Esophagus muscularis mucosa (tissue), 4 donors: ENCODE data around the gene SPEG. TPM values are rescaled to one million over a fixed set of nuclear protein-coding genes. Genes with fewer than 3 reads are reported as not detected.
A peak's percentile ranks its signal among the peaks of the same experiment; 100 is the strongest.

Experiments used
- DNase-seq: peaks from one replicate; pipeline ENCODE4 v3.0.0-alpha.2; 2017; ENCODE audit errors: extremely low spot score
- H3K27ac ChIP-seq, 4 donors: fragments of 200-600 bp; sonication (generic); replicated peaks in 1 of 4; 1 replicate in 3 of 4; 2 replicates in 1 of 4; pipeline ENCODE4 v1.5.1; 2016 to 2019; ENCODE audit warnings: mild to moderate bottlenecking in 1 of 4
- H3K27me3 ChIP-seq, 4 donors: fragments of 200-600 bp; sonication (generic); one replicate each; pipeline versions ENCODE4 v1.5.1 to v1.6.0; 2016 to 2019
- H3K36me3 ChIP-seq, 4 donors: fragments of 200-600 bp; sonication (generic); one replicate each; pipeline ENCODE4 v1.5.1; 2016 to 2019
- H3K4me1 ChIP-seq, 4 donors: fragments of 200-600 bp; sonication (generic); one replicate each; pipeline ENCODE4 v1.5.1; 2016 to 2019
- H3K4me3 ChIP-seq, 4 donors: fragments of 200-600 bp; sonication (generic); 1 replicate in 2 of 4; 2 replicates in 2 of 4; pipeline ENCODE4 v1.5.1; 2016 to 2019; ENCODE audit warnings: mild to moderate bottlenecking in 4 of 4, moderate library complexity in 1 of 4
- H3K9me3 ChIP-seq, 4 donors: fragments of 200-600 bp; sonication (generic); 1 replicate in 3 of 4; 2 replicates in 1 of 4; pipeline ENCODE4 v1.5.1; 2016 to 2019
- EP300 ChIP-seq: sonication (generic); formaldehyde crosslinking; IDR thresholded peaks from one replicate; pipeline ENCODE4 v1.6.1; 2017; ENCODE audit warnings: antibody characterized with exemption
- POLR2A ChIP-seq: fragments of 450-650 bp; IDR thresholded peaks from one replicate; pipeline ENCODE4 v1.6.1; 2017; ENCODE audit warnings: antibody characterized with exemption, moderate library complexity, mild to moderate bottlenecking, low read depth
- POLR2AphosphoS5 ChIP-seq, 2 donors: sonication (generic); formaldehyde crosslinking; IDR thresholded peaks; one replicate each; pipeline ENCODE4 v1.6.1; 2017; ENCODE audit warnings: antibody characterized with exemption in 2 of 2
- WGBS: methylation state at CpG from one replicate; pipeline ENCODE4 v1.1.5; 2018; 5-methylcytosine and 5-hydroxymethylcytosine counted together
- intact Hi-C: fragments of 100-400 bp; cut with DNase I; formaldehyde crosslinking; loops from one replicate; pipeline ENCODE4 v1.15.1; 2023
- total RNA-seq, 4 donors: library from RNA; depleted of rRNA; stranded (reverse); fragments of >200 nt; gene quantifications; one replicate each; pipeline versions ENCODE4 v1.1.0 to v1.2.1, GENCODE V29; 2016
- TF ChIP-seq, protein P1 (sequence below), 3 experiments: fragments of 200-600 bp in 2 of 3; fragments of 450-650 bp in 1 of 3; sonication (generic) in 2 of 3; IDR thresholded peaks; one replicate each; pipeline ENCODE4 v1.5.1; 2017 to 2019; ENCODE audit warnings: antibody characterized with exemption in 3 of 3, mild to moderate bottlenecking in 2 of 3, moderate library complexity in 1 of 3

The SPEG gene
- total RNA-seq, 4 donors from 2014 or later = 115 to 251 (median 180) TPM

DNA sequence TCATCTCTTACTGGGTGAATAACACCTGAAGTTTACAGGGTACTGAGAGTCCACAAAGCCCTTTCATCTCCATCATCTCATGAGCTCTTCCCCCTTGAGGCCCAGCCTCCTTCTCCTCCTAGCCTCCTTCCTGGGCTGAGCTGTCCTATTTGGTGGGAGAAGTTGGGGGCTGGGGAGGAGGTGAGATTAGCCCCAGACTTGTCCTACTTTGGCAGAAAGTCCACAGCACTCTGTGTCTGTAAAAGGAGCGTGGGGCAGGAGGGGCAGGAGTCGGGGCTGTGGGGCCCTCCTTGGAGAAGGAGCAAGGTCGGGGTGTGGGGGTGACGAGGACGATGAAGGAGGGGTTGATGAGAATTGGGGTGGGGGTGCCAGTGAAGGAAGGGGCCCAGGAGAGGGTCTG lies 26.4 kb upstream of the SPEG start:
- 39% methylated on average over 5 of the region's 5 CpGs for WGBS
- Histone ChIP-seq H3K36me3 (no peaks in the 10 kb centered on the region), H3K4me1 (peaks cover 58 to 73% (median 72%) of the 10 kb centered on the region in 4 donors), H3K27ac (peak overlapping the region; percentile 86 to 97 (median 94)), H3K4me3 (peak overlapping the region in 1 of 4 donors; percentile 12), H3K9me3 (peaks cover 0 to 13% (median 4%) of the 10 kb centered on the region in 4 donors), H3K27me3 (no peaks in the 10 kb centered on the region)
- TF ChIP-seq, protein P1, sequence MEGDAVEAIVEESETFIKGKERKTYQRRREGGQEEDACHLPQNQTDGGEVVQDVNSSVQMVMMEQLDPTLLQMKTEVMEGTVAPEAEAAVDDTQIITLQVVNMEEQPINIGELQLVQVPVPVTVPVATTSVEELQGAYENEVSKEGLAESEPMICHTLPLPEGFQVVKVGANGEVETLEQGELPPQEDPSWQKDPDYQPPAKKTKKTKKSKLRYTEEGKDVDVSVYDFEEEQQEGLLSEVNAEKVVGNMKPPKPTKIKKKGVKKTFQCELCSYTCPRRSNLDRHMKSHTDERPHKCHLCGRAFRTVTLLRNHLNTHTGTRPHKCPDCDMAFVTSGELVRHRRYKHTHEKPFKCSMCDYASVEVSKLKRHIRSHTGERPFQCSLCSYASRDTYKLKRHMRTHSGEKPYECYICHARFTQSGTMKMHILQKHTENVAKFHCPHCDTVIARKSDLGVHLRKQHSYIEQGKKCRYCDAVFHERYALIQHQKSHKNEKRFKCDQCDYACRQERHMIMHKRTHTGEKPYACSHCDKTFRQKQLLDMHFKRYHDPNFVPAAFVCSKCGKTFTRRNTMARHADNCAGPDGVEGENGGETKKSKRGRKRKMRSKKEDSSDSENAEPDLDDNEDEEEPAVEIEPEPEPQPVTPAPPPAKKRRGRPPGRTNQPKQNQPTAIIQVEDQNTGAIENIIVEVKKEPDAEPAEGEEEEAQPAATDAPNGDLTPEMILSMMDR (IDR thresholded peaks at IDR 0.05) = no peak
- peak in 1 of 2 donors; percentile 58 for TF ChIP-seq POLR2AphosphoS5 (IDR thresholded peaks at IDR 0.05)
- intact Hi-C loops = loop anchor here (1.0 to 5.0 kb wide), 2 partner anchors 25 to 39 kb away; no protein-coding TSS in a partner anchor
- no peak for DNase-seq

DNA sequence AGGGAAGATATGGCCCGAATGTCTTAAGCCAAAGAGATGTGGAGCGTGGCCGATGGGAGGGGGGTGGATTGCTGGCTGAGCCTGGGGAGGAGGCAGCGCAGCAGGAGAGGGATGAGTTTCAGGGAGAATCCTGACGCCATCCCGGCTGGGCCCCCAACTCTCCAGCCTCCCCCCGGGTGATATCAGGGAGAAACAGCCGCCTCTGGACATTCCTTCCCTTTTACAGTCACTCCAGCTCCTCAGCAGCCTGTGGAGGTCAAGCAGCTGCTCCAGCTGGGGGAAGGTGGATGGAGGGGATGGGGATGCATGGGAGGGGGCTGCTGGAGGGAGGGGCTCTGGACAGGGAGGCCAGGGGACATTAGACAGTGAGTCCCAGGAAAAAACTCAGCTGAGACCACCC lies 26.0 kb upstream of the SPEG start:
- Histone ChIP-seq H3K36me3 (no peaks in the 10 kb centered on the region), H3K27ac (peak overlapping the region; percentile 86 to 97 (median 94)), H3K4me1 (peaks cover 54 to 69% (median 69%) of the 10 kb centered on the region in 4 donors), H3K9me3 (peaks cover 0 to 13% (median 4%) of the 10 kb centered on the region in 4 donors), H3K4me3 (peak overlapping the region in 1 of 4 donors; percentile 12), H3K27me3 (no peaks in the 10 kb centered on the region)
- TF ChIP-seq POLR2AphosphoS5 (IDR thresholded peaks at IDR 0.05) (peak; percentile 83 to 88), EP300 (no peak)
- TF ChIP-seq, protein P1 (IDR thresholded peaks at IDR 0.05) = no peak
- DNase-seq = no peak
- intact Hi-C loops = loop anchor here (1.0 to 5.0 kb wide), 2 partner anchors 25 to 39 kb away; no protein-coding TSS in a partner anchor
- WGBS = 45% methylated on average over 8 of the region's 8 CpGs

DNA sequence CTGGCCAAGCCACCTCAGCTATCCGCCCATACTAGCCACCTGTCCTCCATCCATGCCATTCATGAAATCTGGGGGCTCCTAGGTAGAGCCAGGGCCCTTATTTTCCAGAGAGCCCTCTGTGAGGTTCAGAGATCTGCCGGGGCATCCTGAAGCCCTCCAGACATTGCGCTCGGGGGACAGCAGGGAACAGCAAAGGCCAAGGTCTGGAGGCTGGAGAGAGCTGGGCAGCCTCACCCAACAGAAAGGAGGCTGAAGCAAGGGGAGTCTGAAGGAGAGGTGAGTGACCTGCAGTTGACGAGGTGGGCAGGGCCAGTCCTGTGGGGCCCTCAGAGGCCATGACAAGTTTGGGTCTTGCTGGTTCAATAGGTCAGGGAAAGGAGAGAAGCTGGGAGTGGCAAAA lies 25.0 kb upstream of the SPEG start:
- peaks cover 44 to 62% (median 59%) of the 10 kb centered on the region in 4 donors for H3K4me1 ChIP-seq
- intact Hi-C loops = loop anchor here (5.0 kb wide), 1 partner anchor 38 kb away; no protein-coding TSS in a partner anchor
- no peaks in the 10 kb centered on the region for H3K27me3 ChIP-seq
- H3K27ac ChIP-seq = peak overlapping the region; percentile 86 to 97 (median 94)
- H3K9me3 ChIP-seq = peaks cover 0 to 13% (median 4%) of the 10 kb centered on the region in 4 donors
- TF ChIP-seq EP300 = no peak
- no peak for TF ChIP-seq POLR2AphosphoS5 (IDR thresholded peaks at IDR 0.05)
- TF ChIP-seq, protein P1 (IDR thresholded peaks at IDR 0.05) = no peak
- no peak for TF ChIP-seq POLR2A
- no peak overlapping the region for H3K4me3 ChIP-seq
- no peaks in the 10 kb centered on the region for H3K36me3 ChIP-seq
- WGBS = 89% methylated on average over 4 of the region's 5 CpGs
- no peak for DNase-seq

DNA sequence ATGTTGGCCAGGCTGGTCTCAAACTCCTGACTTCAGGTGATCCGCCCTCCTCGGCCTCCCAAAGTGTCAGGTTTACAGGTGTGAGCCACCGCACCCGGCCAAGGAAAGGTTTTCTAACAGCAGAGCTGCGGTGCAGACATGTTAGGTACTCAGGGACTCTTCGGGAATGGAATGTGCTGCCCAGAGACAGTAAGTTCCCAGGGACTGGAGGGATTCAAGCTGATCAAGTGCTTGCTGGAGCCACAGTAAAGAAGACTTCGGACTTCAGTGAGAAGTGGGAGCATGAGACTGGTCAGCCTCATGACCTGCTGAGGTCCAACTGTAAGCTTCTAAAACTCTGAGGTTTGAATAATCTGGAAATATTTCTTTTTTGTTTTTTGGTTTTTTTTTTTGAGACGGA lies 24.3 kb upstream of the SPEG start:
- WGBS = 77% methylated on average over 7 of the region's 8 CpGs
- Histone ChIP-seq H3K36me3 (no peaks in the 10 kb centered on the region), H3K27ac (peak overlapping the region; percentile 86 to 97 (median 94)), H3K4me1 (peaks cover 41 to 62% (median 55%) of the 10 kb centered on the region in 4 donors), H3K27me3 (no peaks in the 10 kb centered on the region), H3K4me3 (no peak overlapping the region), H3K9me3 (peaks cover 0 to 13% (median 4%) of the 10 kb centered on the region in 4 donors)
- intact Hi-C loops = no loop called here
- DNase-seq = no peak
- no peak for TF ChIP-seq EP300
- TF ChIP-seq POLR2AphosphoS5 (IDR thresholded peaks at IDR 0.05) = peak; percentile 65 to 77

DNA sequence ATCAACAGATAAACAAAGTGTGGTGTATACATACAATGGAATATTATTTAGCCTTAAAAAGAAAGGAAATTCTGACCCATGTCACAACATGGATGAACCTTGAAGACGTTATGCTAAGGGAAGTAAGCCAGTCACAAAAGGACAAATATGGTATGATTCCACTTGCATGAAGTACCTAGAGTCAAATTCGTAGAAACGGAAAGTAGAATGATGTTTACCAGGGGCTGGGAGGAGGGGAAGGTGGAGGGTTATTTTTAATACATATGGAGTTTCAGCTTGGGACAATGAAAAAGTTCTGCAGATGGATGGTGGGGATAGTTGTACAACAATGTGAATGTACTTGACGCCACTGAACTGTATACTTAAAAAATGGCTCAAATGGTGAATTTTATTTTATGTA lies 19.8 kb upstream of the SPEG start:
- peaks cover 0 to 10% (median 3%) of the 10 kb centered on the region in 4 donors for H3K36me3 ChIP-seq
- peaks cover 0 to 20% (median 4%) of the 10 kb centered on the region in 4 donors for H3K27me3 ChIP-seq
- H3K4me1 ChIP-seq = peaks cover 19 to 48% (median 46%) of the 10 kb centered on the region in 4 donors
- intact Hi-C loops = no loop called here
- no peak for TF ChIP-seq EP300
- TF ChIP-seq POLR2AphosphoS5 (IDR thresholded peaks at IDR 0.05) = peak in 1 of 2 donors; percentile 42
- peak overlapping the region; percentile 94 to 99 (median 96) for H3K27ac ChIP-seq
- H3K4me3 ChIP-seq = no peak overlapping the region
- H3K9me3 ChIP-seq = peaks cover 0 to 13% (median 4%) of the 10 kb centered on the region in 4 donors
- no peak for DNase-seq
- 44% methylated on average over 4 of the region's 4 CpGs for WGBS
